Skin of body (tissue), 2 donors: ENCODE data around the gene RNF146. TPM values are rescaled to one million over a fixed set of nuclear protein-coding genes. Genes with fewer than 3 reads are reported as not detected.

Source experiments
- small RNA-seq: library from RNA; depleted of rRNA; stranded (forward); fragments of <200 nt; gene quantifications from one replicate; pipeline ENCODE3, GENCODE V24; 2014; ENCODE audit warnings: low replicate concordance
- total RNA-seq: library from RNA; depleted of rRNA; stranded (reverse); fragments of >200 nt; gene quantifications from one replicate; pipeline ENCODE4 v1.2.3, GENCODE V29; 2014

The RNF146 gene
- total RNA-seq, 1 donor from 2014 or later: 46.5 TPM

Small RNA genes lying within 50 kb of the gene (small RNA-seq; reads per million reads assigned to genes)
- gene RNA5SP217: not detected

Other genes with a start within 250 kb of the RNF146 start
- gene RSPO3, start 148.2 kb upstream of the RNF146 start, total RNA-seq: 8.6 TPM
- 126 TPM for gene ECHDC1, start 76.7 kb downstream of the RNF146 start, total RNA-seq
- 25.9 TPM for gene KIAA0408, start 192.5 kb downstream of the RNF146 start, total RNA-seq